Prostate gland (tissue), 2 donors: ENCODE measurements around the gene MT1G. TPM values are rescaled to one million over a fixed set of nuclear protein-coding genes. Genes with fewer than 3 reads are reported as not detected.
A peak's percentile ranks its signal among the peaks of the same experiment; 100 is the strongest.

Experiments used
- DNase-seq: peaks from one replicate; pipeline ENCODE4 v3.0.0-alpha.2; 2019; ENCODE audit warnings: low spot score
- H3K27ac ChIP-seq, 2 donors: fragments of 200-600 bp; sonication (generic); 2 replicates each; pipeline ENCODE4 v1.5.1; 2017 to 2019
- H3K27me3 ChIP-seq: fragments of 200-600 bp; sonication (generic); replicated peaks from 2 replicates; pipeline ENCODE4 v1.5.1; 2019; ENCODE audit not compliant: insufficient read depth
- H3K36me3 ChIP-seq, 2 donors: fragments of 200-600 bp; sonication (generic); 1 replicate in 1 of 2; 2 replicates in 1 of 2; pipeline versions ENCODE4 v1.5.1 to v1.8.1; 2017 to 2019
- H3K4me1 ChIP-seq: fragments of 200-600 bp; sonication (generic); replicated peaks from 2 replicates; pipeline ENCODE4 v1.5.1; 2019
- H3K4me3 ChIP-seq, 2 donors: fragments of 200-600 bp; sonication (generic); 2 replicates each; pipeline ENCODE4 v1.5.1; 2017 to 2019
- H3K9me3 ChIP-seq: fragments of 200-600 bp; sonication (generic); 2 replicates; pipeline ENCODE4 v1.5.1; 2017
- POLR2A ChIP-seq: fragments of 450-650 bp; IDR thresholded peaks from one replicate; pipeline ENCODE4 v1.6.1; 2016; ENCODE audit warnings: antibody characterized with exemption, mild to moderate bottlenecking
- POLR2AphosphoS5 ChIP-seq: sonication (generic); formaldehyde crosslinking; IDR thresholded peaks from one replicate; pipeline ENCODE4 v1.6.1; 2017; ENCODE audit warnings: antibody characterized with exemption
- WGBS: methylation state at CpG from one replicate; pipeline ENCODE4 v1.1.5; 2018; 5-methylcytosine and 5-hydroxymethylcytosine counted together
- intact Hi-C: fragments of 100-400 bp; cut with DNase I; formaldehyde crosslinking; loops from one replicate; pipeline ENCODE4 v1.14.2; 2022
- total RNA-seq, 2 donors: library from RNA; depleted of rRNA; stranded (reverse); fragments of >200 nt; gene quantifications; one replicate each; pipeline ENCODE4 v1.1.0, GENCODE V29; 2016
- TF ChIP-seq, protein P1 (sequence below), 4 experiments: fragments of 200-600 bp in 2 of 4; fragments of 450-650 bp in 2 of 4; sonication (generic) in 2 of 4; IDR thresholded peaks; 1 replicate in 3 of 4; 2 replicates in 1 of 4; pipeline ENCODE4 v1.5.1; 2016 to 2019; ENCODE audit warnings: antibody characterized with exemption in 4 of 4, mild to moderate bottlenecking in 2 of 4, moderate library complexity in 2 of 4

MT1G gene
- total RNA-seq, 2 donors from 2014 or later = 189 to 745 TPM

DNA sequence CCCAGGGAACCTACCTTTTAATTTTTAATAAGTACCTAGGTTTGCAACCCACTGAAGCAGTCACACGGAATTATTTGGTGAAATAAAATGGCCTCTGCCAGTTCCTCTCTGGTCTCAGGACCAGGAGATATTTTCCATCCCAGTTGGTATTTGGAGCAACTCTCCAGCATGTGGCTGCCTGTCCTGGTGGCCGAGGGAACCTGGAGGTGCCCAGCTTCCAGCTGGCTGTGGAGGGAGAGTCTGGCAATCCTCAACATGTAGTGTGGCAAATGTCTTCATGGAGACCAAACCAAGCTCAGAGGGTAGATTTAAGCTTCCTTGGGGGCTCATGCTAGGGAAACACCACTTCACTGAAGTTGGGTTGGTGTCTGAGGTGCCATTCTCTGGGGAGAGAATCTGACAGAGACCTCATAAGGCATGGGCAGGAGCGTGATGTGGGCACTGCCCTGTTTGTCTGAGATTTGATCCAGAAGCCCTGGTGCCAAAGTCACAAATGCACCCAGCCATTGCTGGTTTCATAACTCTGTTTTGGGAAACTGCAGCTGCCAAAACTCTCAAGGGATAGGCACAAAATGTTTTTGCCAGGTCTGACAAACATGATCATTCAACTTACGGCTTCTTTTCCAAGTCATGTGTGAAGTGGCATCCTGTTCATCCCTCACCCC lies 17.2 kb upstream of the MT1G start:
- 45% methylated on average over 4 of the region's 4 CpGs for WGBS
- peak; percentile 74 for DNase-seq
- intact Hi-C loops = loop anchor here (5.0 kb wide), 1 partner anchor 78 kb away; the partner anchor contains the start of gene MT2A
- Histone ChIP-seq H3K27ac (peak overlapping the region; percentile 62 to 76), H3K9me3 (no peaks in the 10 kb centered on the region), H3K4me1 (no peaks in the 10 kb centered on the region), H3K4me3 (no peak overlapping the region), H3K36me3 (no peaks in the 10 kb centered on the region), H3K27me3 (no peaks in the 10 kb centered on the region)
- peak; percentile 57 for TF ChIP-seq POLR2AphosphoS5
- TF ChIP-seq, protein P1, sequence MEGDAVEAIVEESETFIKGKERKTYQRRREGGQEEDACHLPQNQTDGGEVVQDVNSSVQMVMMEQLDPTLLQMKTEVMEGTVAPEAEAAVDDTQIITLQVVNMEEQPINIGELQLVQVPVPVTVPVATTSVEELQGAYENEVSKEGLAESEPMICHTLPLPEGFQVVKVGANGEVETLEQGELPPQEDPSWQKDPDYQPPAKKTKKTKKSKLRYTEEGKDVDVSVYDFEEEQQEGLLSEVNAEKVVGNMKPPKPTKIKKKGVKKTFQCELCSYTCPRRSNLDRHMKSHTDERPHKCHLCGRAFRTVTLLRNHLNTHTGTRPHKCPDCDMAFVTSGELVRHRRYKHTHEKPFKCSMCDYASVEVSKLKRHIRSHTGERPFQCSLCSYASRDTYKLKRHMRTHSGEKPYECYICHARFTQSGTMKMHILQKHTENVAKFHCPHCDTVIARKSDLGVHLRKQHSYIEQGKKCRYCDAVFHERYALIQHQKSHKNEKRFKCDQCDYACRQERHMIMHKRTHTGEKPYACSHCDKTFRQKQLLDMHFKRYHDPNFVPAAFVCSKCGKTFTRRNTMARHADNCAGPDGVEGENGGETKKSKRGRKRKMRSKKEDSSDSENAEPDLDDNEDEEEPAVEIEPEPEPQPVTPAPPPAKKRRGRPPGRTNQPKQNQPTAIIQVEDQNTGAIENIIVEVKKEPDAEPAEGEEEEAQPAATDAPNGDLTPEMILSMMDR (IDR thresholded peaks at IDR 0.05) = no peak

DNA sequence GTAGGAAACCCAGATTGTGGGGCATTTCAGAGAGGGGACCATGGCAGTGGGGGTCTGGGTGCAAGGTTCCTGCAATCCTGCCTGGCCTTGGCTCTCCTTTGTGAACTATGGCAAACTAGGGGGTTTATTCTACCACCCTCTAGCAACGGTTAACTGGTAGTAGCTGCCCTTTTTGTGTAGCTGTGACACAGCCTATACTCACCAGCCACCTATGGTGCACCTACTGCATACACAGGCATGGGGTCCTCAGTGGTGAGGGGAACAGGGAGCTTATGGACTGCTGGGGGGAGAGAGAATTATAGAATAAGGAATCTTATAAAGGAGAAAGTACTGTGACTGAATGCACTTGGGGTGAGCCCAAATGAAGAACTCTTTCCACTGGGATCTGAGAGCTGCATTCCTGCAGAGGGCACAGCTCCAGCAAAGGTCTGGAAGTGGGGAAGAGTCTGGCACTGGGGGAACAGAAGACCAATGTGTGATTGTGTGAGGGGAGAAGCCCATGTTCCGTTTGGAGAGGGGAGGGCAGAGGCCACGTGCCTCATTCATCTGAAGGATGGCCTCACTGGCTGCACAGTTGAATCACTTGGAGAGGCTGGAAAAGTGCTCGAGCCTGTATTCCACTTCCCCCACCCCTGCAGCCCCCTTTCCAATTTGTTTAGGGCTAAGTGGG lies 16.5 kb upstream of the MT1G start:
- Histone ChIP-seq H3K9me3 (no peaks in the 10 kb centered on the region), H3K27me3 (no peaks in the 10 kb centered on the region), H3K4me1 (no peaks in the 10 kb centered on the region), H3K4me3 (peak overlapping the region in 1 of 2 donors; percentile 46), H3K27ac (peak overlapping the region; percentile 62 to 76), H3K36me3 (no peaks in the 10 kb centered on the region)
- TF ChIP-seq, protein P1 (IDR thresholded peaks at IDR 0.05) = no peak
- TF ChIP-seq POLR2AphosphoS5 = no peak
- TF ChIP-seq POLR2A = no peak
- intact Hi-C loops = loop anchor here (5.0 kb wide), 1 partner anchor 77 kb away; the partner anchor contains the start of gene MT2A
- DNase-seq = peak; percentile 16
- 47% methylated on average over 4 of the region's 4 CpGs for WGBS

DNA sequence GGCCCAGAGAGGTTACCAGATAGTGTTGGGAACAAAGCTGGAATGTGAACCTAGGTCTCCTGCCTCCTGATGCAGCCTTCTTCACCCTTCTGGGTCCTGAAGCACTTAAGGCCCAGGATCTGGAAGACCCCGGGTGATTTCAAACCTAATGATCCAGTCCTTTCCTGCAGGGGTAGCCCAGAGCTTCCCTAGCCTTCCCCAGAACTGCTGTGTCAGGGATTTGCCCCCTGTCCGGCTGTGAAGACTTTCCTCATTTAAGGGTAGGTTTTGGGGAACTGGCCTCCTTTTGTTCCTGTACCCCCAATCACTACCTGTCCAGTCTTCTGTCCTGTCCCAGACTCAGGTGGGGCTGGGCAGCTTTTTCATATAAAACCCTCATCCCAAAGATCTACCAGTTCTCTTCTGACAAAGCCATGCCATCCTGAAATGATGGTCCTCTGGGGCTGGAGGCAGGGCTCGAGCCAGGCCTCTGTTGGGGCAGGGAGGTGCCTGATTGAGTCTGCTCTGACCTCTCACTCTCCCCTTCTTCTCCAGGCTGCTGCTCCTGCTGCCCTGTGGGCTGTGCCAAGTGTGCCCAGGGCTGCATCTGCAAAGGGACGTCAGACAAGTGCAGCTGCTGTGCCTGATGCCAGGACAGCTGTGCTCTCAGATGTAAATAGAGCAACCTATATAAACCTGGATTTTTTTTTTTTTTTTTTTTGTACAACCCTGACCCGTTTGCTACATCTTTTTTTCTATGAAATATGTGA lies 15.7 kb upstream of the MT1G start:
- DNase-seq = no peak
- intact Hi-C loops = loop anchor here (5.0 kb wide), 1 partner anchor 76 kb away; the partner anchor contains the start of gene MT2A
- no peaks in the 10 kb centered on the region for H3K36me3 ChIP-seq
- WGBS = 55% methylated on average over 5 of the region's 5 CpGs
- peak overlapping the region; percentile 46 to 47 for H3K4me3 ChIP-seq
- TF ChIP-seq POLR2A (no peak), POLR2AphosphoS5 (no peak)
- TF ChIP-seq, protein P1 (IDR thresholded peaks at IDR 0.05) = no peak
- no peaks in the 10 kb centered on the region for H3K27me3 ChIP-seq
- no peaks in the 10 kb centered on the region for H3K4me1 ChIP-seq
- peak overlapping the region; percentile 62 to 76 for H3K27ac ChIP-seq
- no peaks in the 10 kb centered on the region for H3K9me3 ChIP-seq

DNA sequence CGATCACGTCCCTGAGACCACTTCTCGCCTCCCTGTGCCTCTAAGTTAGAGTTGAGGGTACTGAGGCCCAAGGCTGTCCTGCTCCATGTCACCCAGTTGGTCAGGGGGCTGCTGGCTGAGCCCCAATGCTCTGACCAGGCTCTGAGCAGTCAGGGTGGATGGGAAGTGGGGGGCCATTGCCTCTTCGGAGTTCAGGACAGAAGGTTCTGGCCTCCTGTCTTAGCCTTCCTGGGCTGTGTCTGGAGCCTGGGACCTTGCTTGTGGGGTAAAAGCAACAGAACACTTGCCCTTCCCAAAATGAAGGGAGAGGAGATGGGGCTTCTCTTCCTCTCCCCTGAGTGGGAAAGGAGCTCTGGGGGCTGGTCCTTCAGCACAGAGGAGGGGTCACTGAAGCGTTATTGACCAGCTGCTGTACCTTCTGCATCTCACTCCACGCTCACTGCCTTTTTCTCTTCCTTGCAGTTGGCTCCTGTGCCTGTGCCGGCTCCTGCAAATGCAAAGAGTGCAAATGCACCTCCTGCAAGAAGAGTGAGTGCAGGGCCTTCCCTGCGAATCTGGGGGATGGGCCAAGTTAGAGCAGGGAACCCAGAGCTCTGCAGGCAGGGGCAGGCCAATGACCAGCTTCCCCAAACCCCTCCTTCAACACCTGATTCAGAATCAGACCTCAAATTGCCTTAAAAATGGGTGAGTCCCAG lies 15.0 kb upstream of the MT1G start:
- Histone ChIP-seq H3K36me3 (no peaks in the 10 kb centered on the region), H3K27me3 (no peaks in the 10 kb centered on the region), H3K27ac (peak overlapping the region; percentile 62 to 76), H3K9me3 (no peaks in the 10 kb centered on the region), H3K4me1 (no peaks in the 10 kb centered on the region), H3K4me3 (peak overlapping the region; percentile 46 to 47)
- intact Hi-C loops = loop anchor here (5.0 kb wide), 1 partner anchor 76 kb away; the partner anchor contains the start of gene MT2A
- DNase-seq = no peak
- 17% methylated on average over 8 of the region's 8 CpGs for WGBS
- TF ChIP-seq POLR2A (no peak), POLR2AphosphoS5 (no peak)
- TF ChIP-seq, protein P1 (IDR thresholded peaks at IDR 0.05) = no peak
